Upper lobe of left lung (tissue), 6 donors: ENCODE data around the gene PTBP1. TPM values are rescaled to one million over a fixed set of nuclear protein-coding genes. Genes with fewer than 3 reads are reported as not detected.
A peak's percentile ranks its signal among the peaks of the same experiment; 100 is the strongest.
"Not testable (repeated sequence)": the region's sequence is repeated elsewhere in the genome, so short reads cannot be mapped to it uniquely, and the experiment has no call there.

ENCODE experiments used
- ATAC-seq, 2 donors: fragments of 200-7000 bp; cut with Tn5 transposase; one replicate each; pipeline ENCODE4 v1.9.1; 2022; ENCODE audit warnings: mild to moderate bottlenecking in 2 of 2, moderate library complexity in 2 of 2; ENCODE audit not compliant: low FRiP score in 2 of 2
- DNase-seq, 2 donors: peaks; one replicate each; pipeline ENCODE4 v3.0.0-alpha.2; 2019 to 2020
- H3K27ac ChIP-seq, 4 donors: fragments of 200-600 bp; sonication (generic); one replicate each; pipeline ENCODE4 v1.5.1; 2016 to 2019
- H3K27me3 ChIP-seq, 4 donors: fragments of 200-600 bp; sonication (generic); one replicate each; pipeline ENCODE4 v1.5.1; 2017 to 2019
- H3K36me3 ChIP-seq, 4 donors: fragments of 200-600 bp; sonication (generic); one replicate each; pipeline ENCODE4 v1.5.1; 2016 to 2019
- H3K4me1 ChIP-seq, 4 donors: fragments of 200-600 bp; sonication (generic); one replicate each; pipeline ENCODE4 v1.5.1; 2018 to 2019
- H3K4me3 ChIP-seq, 4 donors: fragments of 200-600 bp; sonication (generic); one replicate each; pipeline ENCODE4 v1.5.1; 2017 to 2019; ENCODE audit warnings: mild to moderate bottlenecking in 2 of 4, moderate library complexity in 1 of 4
- H3K9me3 ChIP-seq, 4 donors: fragments of 200-600 bp; sonication (generic); one replicate each; pipeline ENCODE4 v1.5.1; 2018 to 2019
- CTCF ChIP-seq, 6 experiments: fragments of 450-650 bp in 4 of 6; fragments of 200-600 bp in 2 of 6; sonication (generic) in 2 of 6; IDR thresholded peaks; one replicate each; pipeline ENCODE4 v1.5.1; 2016 to 2019; ENCODE audit warnings: antibody characterized with exemption in 6 of 6
- EP300 ChIP-seq, 4 donors: sonication (generic); formaldehyde crosslinking; IDR thresholded peaks; one replicate each; pipeline ENCODE4 v1.5.1; 2017; ENCODE audit warnings: antibody characterized with exemption in 4 of 4, control low read depth in 2 of 4
- POLR2A ChIP-seq, 4 donors: fragments of 450-650 bp; IDR thresholded peaks; one replicate each; pipeline ENCODE4 v1.5.1; 2016 to 2017; ENCODE audit warnings: antibody characterized with exemption in 4 of 4, mild to moderate bottlenecking in 2 of 4
- POLR2AphosphoS5 ChIP-seq, 2 donors: sonication (generic); formaldehyde crosslinking; IDR thresholded peaks; one replicate each; pipeline ENCODE4 v1.5.1; 2017; ENCODE audit warnings: antibody characterized with exemption in 2 of 2
- WGBS, 2 donors: methylation state at CpG; one replicate each; pipeline ENCODE4 v1.1.5; 2017 to 2018; 5-methylcytosine and 5-hydroxymethylcytosine counted together
- total RNA-seq, 6 donors: library from RNA; depleted of rRNA in 4 of 6; stranded (reverse); fragments of >200 nt in 4 of 6; gene quantifications; one replicate each; pipeline versions ENCODE4 v1.1.0 to v1.2.1, GENCODE V29; 2016 to 2021
- donor health status: DM: no; HTN: no; CAD: no; lungs with moderate emphysema.
- donor health status: DM: no; HTN: yes; CAD: no; lungs with severe emphysema.

The PTBP1 gene
- total RNA-seq, 6 donors from 2014 or later: 122 to 270 (median 219) TPM

- no peak overlapping the region for H3K4me3 ChIP-seq
- TF ChIP-seq EP300 (IDR thresholded peaks at IDR 0.05) (no peak), CTCF (IDR thresholded peaks at IDR 0.05) (no peak), POLR2AphosphoS5 (IDR thresholded peaks at IDR 0.05) (no peak), POLR2A (IDR thresholded peaks at IDR 0.05) (no peak)
- no peaks in the 10 kb centered on the region for H3K9me3 ChIP-seq
- peaks cover 0 to 24% (median 9%) of the 10 kb centered on the region in 4 donors for H3K27me3 ChIP-seq
- 15 to 49% methylated on average over 5 to 10 of the region's 11 CpGs for WGBS, 2 donors
- no peak for ATAC-seq
- H3K27ac ChIP-seq: no peak overlapping the region
- no peaks in the 10 kb centered on the region for H3K36me3 ChIP-seq
- H3K4me1 ChIP-seq: peaks cover 11 to 27% (median 16%) of the 10 kb centered on the region in 4 donors
- DNase-seq: no peak
These were observed 47.3 kb downstream of the PTBP1 start for GRCh38 chr19:844546-844971.

GRCh38 chr19:845707-846521 lies 48.7 kb downstream of the PTBP1 start:
- no peak for DNase-seq

GRCh38 chr19:848386-848921 lies 51.2 kb downstream of the PTBP1 start:
- TF ChIP-seq POLR2A (IDR thresholded peaks at IDR 0.05) (no peak), POLR2AphosphoS5 (IDR thresholded peaks at IDR 0.05) (no peak), EP300 (IDR thresholded peaks at IDR 0.05) (no peak), CTCF (IDR thresholded peaks at IDR 0.05) (no peak)
- Histone ChIP-seq H3K27ac (no peak overlapping the region), H3K9me3 (no peaks in the 10 kb centered on the region), H3K4me3 (no peak overlapping the region), H3K36me3 (no peaks in the 10 kb centered on the region), H3K27me3 (peaks cover 0 to 32% (median 13%) of the 10 kb centered on the region in 4 donors), H3K4me1 (peaks cover 15 to 40% (median 24%) of the 10 kb centered on the region in 4 donors)
- DNase-seq (no peak), ATAC-seq (peak in 1 of 2 donors; percentile 56)
- 39 to 40% methylated on average over 10 to 12 of the region's 12 CpGs for WGBS, 2 donors

More at GRCh38 chr19:845707-846521, 48.7 kb downstream of the PTBP1 start:
- Histone ChIP-seq H3K36me3 (no peaks in the 10 kb centered on the region), H3K4me1 (peaks cover 17 to 28% (median 22%) of the 10 kb centered on the region in 4 donors), H3K27me3 (peaks cover 0 to 24% (median 9%) of the 10 kb centered on the region in 4 donors), H3K9me3 (no peaks in the 10 kb centered on the region), H3K27ac (no peak overlapping the region), H3K4me3 (no peak overlapping the region)
- ATAC-seq: no peak
- no peak for TF ChIP-seq POLR2AphosphoS5 (IDR thresholded peaks at IDR 0.05)
- no peak for TF ChIP-seq EP300 (IDR thresholded peaks at IDR 0.05)
- TF ChIP-seq CTCF (IDR thresholded peaks at IDR 0.05): no peak
- TF ChIP-seq POLR2A (IDR thresholded peaks at IDR 0.05): no peak
- 63 to 73% methylated on average over 25 to 28 of the region's 37 CpGs for WGBS, 2 donors

GRCh38 chr19:849195-849594 lies 51.9 kb downstream of the PTBP1 start:
- not testable (repeated sequence) for DNase-seq, H3K9me3 ChIP-seq, H3K27ac ChIP-seq, H3K4me3 ChIP-seq, H3K36me3 ChIP-seq, ATAC-seq
- WGBS, 2 donors: 77 to 85% methylated on average over 8 of the region's 8 CpGs
- Histone ChIP-seq H3K4me1 (peaks cover 9 to 33% (median 18%) of the 10 kb centered on the region in 4 donors), H3K27me3 (peaks cover 0 to 26% (median 8%) of the 10 kb centered on the region in 4 donors)

- peaks cover 9 to 29% (median 18%) of the 10 kb centered on the region in 4 donors for H3K4me1 ChIP-seq
- no peak for TF ChIP-seq CTCF (IDR thresholded peaks at IDR 0.05)
- peak in 3 of 4 donors; percentile 63 to 91 (median 85) for TF ChIP-seq EP300 (IDR thresholded peaks at IDR 0.05)
- TF ChIP-seq POLR2A (IDR thresholded peaks at IDR 0.05): peak in 1 of 4 donors; percentile 27
- peak; percentile 91 for TF ChIP-seq POLR2AphosphoS5 (IDR thresholded peaks at IDR 0.05)
- peaks cover 0 to 23% (median 8%) of the 10 kb centered on the region in 4 donors for H3K27me3 ChIP-seq
- no peak overlapping the region for H3K4me3 ChIP-seq
- WGBS, 2 donors: 20 to 39% methylated on average over 11 to 24 of the region's 28 CpGs
- H3K9me3 ChIP-seq: no peaks in the 10 kb centered on the region
- H3K27ac ChIP-seq: peak overlapping the region; percentile 68 to 79 (median 76)
- no peaks in the 10 kb centered on the region for H3K36me3 ChIP-seq
- ATAC-seq: peak; percentile 86 to 92
- DNase-seq: peak; percentile 92 to 93
These were observed 53.1 kb downstream of the PTBP1 start for GRCh38 chr19:850221-850978.
